GM12878 (cell line): ENCODE results near the gene HOXC12. TPM values are rescaled to one million over a fixed set of nuclear protein-coding genes. Genes with fewer than 3 reads are reported as not detected.
A peak's percentile ranks its signal among the peaks of the same experiment; 100 is the strongest.

ENCODE experiments used
- ATF7 ChIP-seq: fragments of 450-650 bp; IDR thresholded peaks from 2 replicates; pipeline ENCODE4 v1.6.1; 2016; ENCODE audit warnings: low read depth, mild to moderate bottlenecking
- BHLHE40 ChIP-seq, 2 experiments: fragments of 450-650 bp in 1 of 2; IDR thresholded peaks; 2 replicates each; pipeline ENCODE4 v1.6.1; 2011 to 2017; ENCODE audit warnings: low read depth in 2 of 2, borderline replicate concordance in 1 of 2, improper control_type of control experiment in 1 of 2, low read length in 1 of 2, mild to moderate bottlenecking in 1 of 2
- BMI1 ChIP-seq: fragments of 450-650 bp; IDR thresholded peaks from 2 replicates; pipeline ENCODE4 v1.6.1; 2016; ENCODE audit warnings: mild to moderate bottlenecking, moderate library complexity, borderline replicate concordance
- CREB1 ChIP-seq: IDR thresholded peaks from 2 replicates; pipeline ENCODE4 v1.6.1; 2012; ENCODE audit warnings: low read depth, mild to moderate bottlenecking, inconsistent platforms
- CREM ChIP-seq: IDR thresholded peaks from 2 replicates; pipeline ENCODE4 v1.6.1; 2014; ENCODE audit warnings: antibody characterized with exemption, low read depth
- JUND ChIP-seq: IDR thresholded peaks from 2 replicates; pipeline ENCODE4 v1.6.1; 2012; ENCODE audit warnings: low read depth, mild to moderate bottlenecking, low read length, improper control_type of control experiment, moderate library complexity
- NBN ChIP-seq: fragments of 450-650 bp; IDR thresholded peaks from 2 replicates; pipeline ENCODE4 v1.6.1; 2016
- NR2C1 ChIP-seq: fragments of 450-650 bp; IDR thresholded peaks from 2 replicates; pipeline ENCODE4 v1.6.1; 2017; ENCODE audit warnings: antibody characterized with exemption, mild to moderate bottlenecking, moderate library complexity
- NR2F1 ChIP-seq: fragments of 450-650 bp; conservative IDR thresholded peaks from 2 replicates; pipeline ENCODE4 v1.6.1; 2017; ENCODE audit warnings: mild to moderate bottlenecking
- PAX5 ChIP-seq: IDR thresholded peaks from 2 replicates; pipeline ENCODE4 v1.6.1; 2011; ENCODE audit warnings: low read depth, low read length, borderline replicate concordance
- SMARCA5 ChIP-seq: fragments of 450-650 bp; IDR thresholded peaks from 2 replicates; pipeline ENCODE4 v1.6.1; 2017; ENCODE audit warnings: mild to moderate bottlenecking
- SMC3 ChIP-seq: IDR thresholded peaks from 2 replicates; pipeline ENCODE4 v1.6.1; 2011; ENCODE audit warnings: low read length, improper control_type of control experiment, borderline replicate concordance
- SUZ12 ChIP-seq: fragments of 200-600 bp; sonication (generic); IDR thresholded peaks from one replicate; pipeline ENCODE4 v1.6.1; 2018; ENCODE audit warnings: antibody characterized with exemption, mild to moderate bottlenecking; ENCODE audit not compliant: unreplicated experiment
- YY1 ChIP-seq: IDR thresholded peaks from 2 replicates; pipeline ENCODE4 v1.6.1; 2011; ENCODE audit warnings: low read depth, mild to moderate bottlenecking, low read length
- ZNF217 ChIP-seq: fragments of 450-650 bp; IDR thresholded peaks from 2 replicates; pipeline ENCODE4 v1.6.1; 2017; ENCODE audit warnings: antibody characterized with exemption, mild to moderate bottlenecking
- polyA plus RNA-seq, 11 experiments: library from polyadenylated mRNA; depleted of rRNA in 4 of 11; unstranded in 6 of 11; stranded (reverse) in 5 of 11; fragments of >200 nt; fragmentation: Nextera tagmentation in 4 of 11; fragmentation: Illumina TruSeq in 1 of 11; extraction: Ambion mirVana in 4 of 11; extraction: Trizol in 1 of 11; gene quantifications; 1 replicate in 1 of 11; 2 replicates in 10 of 11; pipeline versions ENCODE4 v1.2.1 to v1.2.3, GENCODE V29; 2011 to 2016; ENCODE audit warnings: inconsistent platforms in 2 of 11, missing spikeins in 2 of 11, low read depth in 1 of 11
- total RNA-seq, 4 experiments: library from RNA; depleted of rRNA in 3 of 4; stranded (reverse); fragments of >200 nt in 3 of 4; fragmentation: Illumina TruSeq in 1 of 4; extraction: Trizol in 1 of 4; gene quantifications; 2 replicates each; pipeline versions ENCODE4 v1.2.1 to v1.2.3, GENCODE V29; 2013 to 2021
- TF ChIP-seq, protein P1 (sequence below), 3 experiments: IDR thresholded peaks in 2 of 3; conservative IDR thresholded peaks in 1 of 3; 2 replicates each; pipeline ENCODE4 v1.5.1; 2011; ENCODE audit warnings: low read depth in 3 of 3, low read length in 3 of 3, mild to moderate bottlenecking in 3 of 3, control low read depth in 2 of 3, moderate library complexity in 2 of 3, inconsistent platforms in 1 of 3, mixed read lengths in 1 of 3; ENCODE audit not compliant: control insufficient read depth in 2 of 3, insufficient read depth in 1 of 3; ENCODE audit errors: extremely low read depth in 1 of 3
- TF ChIP-seq, protein P2 (sequence below): IDR thresholded peaks from 2 replicates; pipeline ENCODE4 v1.6.1; 2011; ENCODE audit warnings: low read depth, low read length, improper control_type of control experiment, borderline replicate concordance
- TF ChIP-seq, protein P3 (sequence below): IDR thresholded peaks from 2 replicates; pipeline ENCODE4 v1.6.1; 2012; ENCODE audit warnings: low read depth, low read length, improper control_type of control experiment

Gene HOXC12
- total and polyA plus RNA-seq, 10 of the 15 experiments (the other 5 are each of a cell fraction or from before 2014, with no cell fraction given), result not detected

DNA sequence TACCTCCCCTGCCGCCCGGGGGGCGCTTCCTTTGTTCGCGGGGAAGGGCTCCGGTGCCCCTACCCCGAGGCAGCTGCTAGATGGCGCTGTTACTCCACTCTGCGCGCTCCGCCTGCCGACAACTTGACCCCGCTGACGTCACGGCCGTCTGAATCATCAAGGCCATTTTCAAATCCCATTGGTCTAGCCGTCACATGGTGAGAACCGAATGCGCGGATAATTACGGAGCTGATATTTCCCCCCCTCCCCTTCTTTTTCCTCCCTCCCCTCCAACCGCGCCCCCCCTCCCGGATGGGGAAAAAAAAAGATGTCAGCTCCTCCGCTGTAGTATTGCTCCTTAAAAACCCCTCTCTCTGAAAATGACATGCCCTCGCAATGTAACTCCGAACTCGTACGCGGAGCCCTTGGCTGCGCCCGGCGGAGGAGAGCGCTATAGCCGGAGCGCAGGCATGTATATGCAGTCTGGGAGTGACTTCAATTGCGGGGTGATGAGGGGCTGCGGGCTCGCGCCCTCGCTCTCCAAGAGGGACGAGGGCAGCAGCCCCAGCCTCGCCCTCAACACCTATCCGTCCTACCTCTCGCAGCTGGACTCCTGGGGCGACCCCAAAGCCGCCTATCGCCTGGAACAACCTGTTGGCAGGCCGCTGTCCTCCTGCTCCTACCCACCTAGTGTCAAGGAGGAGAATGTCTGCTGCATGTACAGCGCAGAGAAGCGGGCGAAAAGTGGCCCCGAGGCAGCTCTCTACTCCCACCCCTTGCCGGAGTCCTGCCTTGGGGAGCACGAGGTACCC lies 30.4 kb downstream of the HOXC12 start, which contains the start of gene HOXC10 (continued):
- TF ChIP-seq, protein P1, sequence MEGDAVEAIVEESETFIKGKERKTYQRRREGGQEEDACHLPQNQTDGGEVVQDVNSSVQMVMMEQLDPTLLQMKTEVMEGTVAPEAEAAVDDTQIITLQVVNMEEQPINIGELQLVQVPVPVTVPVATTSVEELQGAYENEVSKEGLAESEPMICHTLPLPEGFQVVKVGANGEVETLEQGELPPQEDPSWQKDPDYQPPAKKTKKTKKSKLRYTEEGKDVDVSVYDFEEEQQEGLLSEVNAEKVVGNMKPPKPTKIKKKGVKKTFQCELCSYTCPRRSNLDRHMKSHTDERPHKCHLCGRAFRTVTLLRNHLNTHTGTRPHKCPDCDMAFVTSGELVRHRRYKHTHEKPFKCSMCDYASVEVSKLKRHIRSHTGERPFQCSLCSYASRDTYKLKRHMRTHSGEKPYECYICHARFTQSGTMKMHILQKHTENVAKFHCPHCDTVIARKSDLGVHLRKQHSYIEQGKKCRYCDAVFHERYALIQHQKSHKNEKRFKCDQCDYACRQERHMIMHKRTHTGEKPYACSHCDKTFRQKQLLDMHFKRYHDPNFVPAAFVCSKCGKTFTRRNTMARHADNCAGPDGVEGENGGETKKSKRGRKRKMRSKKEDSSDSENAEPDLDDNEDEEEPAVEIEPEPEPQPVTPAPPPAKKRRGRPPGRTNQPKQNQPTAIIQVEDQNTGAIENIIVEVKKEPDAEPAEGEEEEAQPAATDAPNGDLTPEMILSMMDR (IDR thresholded peaks at IDR 0.05 in 2 of 3, conservative IDR thresholded peaks at IDR 0.05 in 1 of 3; ENCODE audit: control insufficient read depth in 2 of 3, extremely low read depth in 1 of 3, insufficient read depth in 1 of 3, low read depth in 3 of 3, low read length in 3 of 3), result peak; percentile 67 to 93 (median 86)
- TF ChIP-seq, protein P2, sequence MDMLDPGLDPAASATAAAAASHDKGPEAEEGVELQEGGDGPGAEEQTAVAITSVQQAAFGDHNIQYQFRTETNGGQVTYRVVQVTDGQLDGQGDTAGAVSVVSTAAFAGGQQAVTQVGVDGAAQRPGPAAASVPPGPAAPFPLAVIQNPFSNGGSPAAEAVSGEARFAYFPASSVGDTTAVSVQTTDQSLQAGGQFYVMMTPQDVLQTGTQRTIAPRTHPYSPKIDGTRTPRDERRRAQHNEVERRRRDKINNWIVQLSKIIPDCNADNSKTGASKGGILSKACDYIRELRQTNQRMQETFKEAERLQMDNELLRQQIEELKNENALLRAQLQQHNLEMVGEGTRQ, result peak; percentile 65
- TF ChIP-seq NR2C1, result peak; percentile 82
- TF ChIP-seq YY1, result peak; percentile 42; the same call in 1 of the 2 replicates
- peak; percentile 91 for TF ChIP-seq CREB1
- peak; percentile 94 for TF ChIP-seq NR2F1
- TF ChIP-seq ZNF217, result no peak
- 0 out of 2 replicates have a peak, but pooled peaks have one; percentile 47 for TF ChIP-seq NBN
- TF ChIP-seq BMI1, result 0 out of 2 replicates have a peak, but pooled peaks have one; percentile 7
- TF ChIP-seq BHLHE40 (IDR thresholded peaks at IDR 0.05; ENCODE audit: borderline replicate concordance in 1 of 2, low read depth in 2 of 2, low read length in 1 of 2), result peak in 1 of 2 experiments; percentile 37; a peak in 2 of 4 replicates
- peak; percentile 85 for TF ChIP-seq ATF7
- TF ChIP-seq, protein P3, sequence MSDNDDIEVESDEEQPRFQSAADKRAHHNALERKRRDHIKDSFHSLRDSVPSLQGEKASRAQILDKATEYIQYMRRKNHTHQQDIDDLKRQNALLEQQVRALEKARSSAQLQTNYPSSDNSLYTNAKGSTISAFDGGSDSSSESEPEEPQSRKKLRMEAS, result peak; percentile 44; the same call in 1 of the 2 replicates
- peak; percentile 82 for TF ChIP-seq SUZ12
- TF ChIP-seq PAX5, result no peak
- peak; percentile 55 for TF ChIP-seq SMC3
- no peak for TF ChIP-seq SMARCA5
- TF ChIP-seq CREM, result peak; percentile 92
- 0 out of 2 replicates have a peak, but pooled peaks have one; percentile 8 for TF ChIP-seq JUND
